GM12891 (cell line): ENCODE measurements around the gene ITSN1.

ENCODE experiments used
- PAX5 ChIP-seq: IDR thresholded peaks from 2 replicates; pipeline ENCODE4 v1.6.1; 2011; ENCODE audit warnings: low read length, moderate library complexity, mild to moderate bottlenecking; ENCODE audit not compliant: insufficient read depth, severe bottlenecking
- POLR2A ChIP-seq: IDR thresholded peaks from 2 replicates; pipeline ENCODE4 v1.6.1; 2011; ENCODE audit warnings: low read depth, low read length, control low read depth
- POLR2AphosphoS5 ChIP-seq: IDR thresholded peaks from 2 replicates; pipeline ENCODE4 v1.6.1; 2011; ENCODE audit warnings: low read depth, low read length, control low read depth
- POU2F2 ChIP-seq: IDR thresholded peaks from 2 replicates; pipeline ENCODE4 v1.6.1; 2011; ENCODE audit warnings: low read depth, mild to moderate bottlenecking, control low read depth, low read length, moderate library complexity
- SPI1 ChIP-seq: IDR thresholded peaks from 2 replicates; pipeline ENCODE4 v1.6.1; 2011; ENCODE audit warnings: low read depth, low read length, control low read depth
- TAF1 ChIP-seq: IDR thresholded peaks from 2 replicates; pipeline ENCODE4 v1.6.1; 2011; ENCODE audit warnings: low read depth, low read length, control low read depth

DNA sequence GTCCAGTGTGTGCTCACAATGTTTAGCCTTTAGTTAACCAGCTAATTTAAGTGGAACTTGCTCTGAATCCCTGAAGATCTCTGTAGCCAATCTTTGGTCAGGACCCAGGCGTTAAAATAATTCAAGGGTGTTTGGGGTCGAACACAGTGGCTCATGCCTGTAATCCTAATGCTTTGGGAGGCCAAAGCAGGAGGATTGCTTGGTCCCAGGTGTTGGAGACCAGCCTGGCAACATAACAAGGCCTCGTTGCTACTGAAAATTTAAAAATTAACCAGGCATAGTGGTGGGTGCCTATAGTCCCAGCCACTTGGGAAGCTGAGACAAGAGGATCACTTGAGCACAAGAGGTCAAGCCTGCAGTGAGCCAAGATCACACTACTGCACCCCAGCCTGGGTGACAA is 94.3 kb downstream of the ITSN1 start:
- TF ChIP-seq POLR2A = no peak
- no peak for TF ChIP-seq PAX5
- no peak for TF ChIP-seq POLR2AphosphoS5
- TF ChIP-seq TAF1 = no peak
- TF ChIP-seq SPI1 = no peak
- TF ChIP-seq POU2F2 = no peak
